ENCODE measurements around the gene NDE1.

Gene NDE1

GRCh38 chr16:15766918-15767317 is 116.9 kb downstream of the NDE1 start:
- DNase-seq (ENCODE audit: low read depth in 2 of 2), result no peak

- DNase-seq (ENCODE audit: low read depth in 2 of 2), result no peak
Observed at GRCh38 chr16:15768201-15768600, 118.2 kb downstream of the NDE1 start.

- no peak for DNase-seq (ENCODE audit: low read depth in 2 of 2)
Observed at GRCh38 chr16:15769239-15769638, 119.2 kb downstream of the NDE1 start.

GRCh38 chr16:15770107-15770506 is 120.1 kb downstream of the NDE1 start:
- no peak for DNase-seq (ENCODE audit: low read depth in 2 of 2)

GRCh38 chr16:15770512-15770911 is 120.5 kb downstream of the NDE1 start:
- DNase-seq (ENCODE audit: low read depth in 2 of 2), result no peak

- DNase-seq (ENCODE audit: low read depth in 2 of 2), result no peak
Observed at GRCh38 chr16:15771694-15772093, 121.6 kb downstream of the NDE1 start.

GRCh38 chr16:15772579-15773293 is 122.7 kb downstream of the NDE1 start:
- DNase-seq (ENCODE audit: low read depth in 2 of 2), result no peak

- DNase-seq (ENCODE audit: low read depth in 2 of 2), result no peak
Observed at GRCh38 chr16:15773968-15774367, 123.9 kb downstream of the NDE1 start.

GRCh38 chr16:15775209-15775608 is 125.2 kb downstream of the NDE1 start:
- no peak for DNase-seq (ENCODE audit: low read depth in 2 of 2)

- DNase-seq (ENCODE audit: low read depth in 2 of 2), result no peak
Observed at GRCh38 chr16:15775663-15776304, 125.7 kb downstream of the NDE1 start.

Data from stimulated activated CD8-positive, alpha-beta memory T cell treated with anti-CD3 and anti-CD28 coated beads, Interleukin-2, amount 100 ng/mL, for 1 hour (primary cell).